ENCODE measurements around the gene ANKRD36C. TPM values are rescaled to one million over a fixed set of nuclear protein-coding genes. Genes with fewer than 3 reads are reported as not detected.
A peak's percentile ranks its signal among the peaks of the same experiment; 100 is the strongest.
"Not testable (repeated sequence)": the region's sequence is repeated elsewhere in the genome, so short reads cannot be mapped to it uniquely, and the experiment has no call there.

ANKRD36C gene
- total RNA-seq, 1 experiment from 2014 or later = 30.1 TPM

DNA sequence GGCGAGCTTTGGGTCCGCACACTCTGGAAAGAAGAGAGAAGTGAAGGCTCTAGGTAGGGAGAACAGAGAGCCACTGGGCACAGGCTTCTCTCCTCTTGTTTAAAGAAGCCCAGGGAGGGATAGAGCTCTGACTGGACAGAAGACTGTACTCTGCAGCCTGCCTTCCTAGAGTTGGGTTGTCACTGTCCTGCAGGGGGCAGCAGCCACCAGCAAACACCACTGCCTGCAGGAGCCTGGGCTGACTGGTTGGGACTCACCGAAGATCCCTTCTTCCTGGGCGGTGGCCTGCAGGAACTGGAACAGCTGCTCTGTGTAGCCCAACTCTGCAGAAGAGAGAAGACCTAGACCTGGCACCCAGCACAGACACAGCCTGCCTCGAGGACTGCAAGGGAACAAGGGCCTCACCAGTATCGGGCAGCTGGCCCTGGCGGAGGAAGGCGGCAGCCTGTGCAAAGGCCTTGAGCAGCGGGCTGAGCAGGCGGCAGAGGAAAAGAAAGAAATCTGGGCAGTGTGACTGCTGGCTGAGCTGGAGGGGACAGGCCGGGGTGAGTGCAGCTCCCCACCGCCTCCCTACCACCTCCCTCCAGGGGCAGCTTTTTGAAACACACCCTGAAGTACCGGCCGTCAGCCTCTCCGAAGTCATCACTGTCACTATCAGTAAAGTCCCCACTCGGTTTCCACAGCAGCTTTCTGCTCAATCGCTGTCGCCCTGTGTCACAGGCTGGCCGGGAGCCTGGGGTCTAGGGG is 31.2 kb upstream of the ANKRD36C start:
- intact Hi-C loops (cut with micrococcal nuclease; ENCODE audit: unreplicated experiment); H3K27me3 ChIP-seq (replicated peaks; ENCODE audit: insufficient read depth, low read depth, low read length, poor library complexity); H3K27ac ChIP-seq (ENCODE audit: low read depth, low read length, poor library complexity, severe bottlenecking); H3K4me3 ChIP-seq (ENCODE audit: low read depth, low read length, poor library complexity, severe bottlenecking); H3K4me1 ChIP-seq (ENCODE audit: insufficient read depth, low read length, poor library complexity, severe bottlenecking); H3K36me3 ChIP-seq (ENCODE audit: insufficient read depth, low read length, poor library complexity, severe bottlenecking); H3K9me3 ChIP-seq (ENCODE audit: low read depth, low read length, poor library complexity, severe bottlenecking); POLR2A ChIA-PET (ENCODE audit: low non-redundant PET); BruUV-seq (replicated peaks): not testable (repeated sequence)
- TF ChIP-seq, protein P1, sequence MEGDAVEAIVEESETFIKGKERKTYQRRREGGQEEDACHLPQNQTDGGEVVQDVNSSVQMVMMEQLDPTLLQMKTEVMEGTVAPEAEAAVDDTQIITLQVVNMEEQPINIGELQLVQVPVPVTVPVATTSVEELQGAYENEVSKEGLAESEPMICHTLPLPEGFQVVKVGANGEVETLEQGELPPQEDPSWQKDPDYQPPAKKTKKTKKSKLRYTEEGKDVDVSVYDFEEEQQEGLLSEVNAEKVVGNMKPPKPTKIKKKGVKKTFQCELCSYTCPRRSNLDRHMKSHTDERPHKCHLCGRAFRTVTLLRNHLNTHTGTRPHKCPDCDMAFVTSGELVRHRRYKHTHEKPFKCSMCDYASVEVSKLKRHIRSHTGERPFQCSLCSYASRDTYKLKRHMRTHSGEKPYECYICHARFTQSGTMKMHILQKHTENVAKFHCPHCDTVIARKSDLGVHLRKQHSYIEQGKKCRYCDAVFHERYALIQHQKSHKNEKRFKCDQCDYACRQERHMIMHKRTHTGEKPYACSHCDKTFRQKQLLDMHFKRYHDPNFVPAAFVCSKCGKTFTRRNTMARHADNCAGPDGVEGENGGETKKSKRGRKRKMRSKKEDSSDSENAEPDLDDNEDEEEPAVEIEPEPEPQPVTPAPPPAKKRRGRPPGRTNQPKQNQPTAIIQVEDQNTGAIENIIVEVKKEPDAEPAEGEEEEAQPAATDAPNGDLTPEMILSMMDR (conservative IDR thresholded peaks at IDR 0.05; ENCODE audit: low read depth, low read length) = peak; percentile 66
- DNase-seq (ENCODE audit: low spot score) = peak; percentile 82
- CTCF ChIA-PET = interaction anchor here (0.6 to 1.6 kb wide), 9 partner anchors 94 to 489 kb away, joined by 3 to 9 read pairs (median 4); partner anchors contain the start of genes ADRA2B and CIAO1

DNA sequence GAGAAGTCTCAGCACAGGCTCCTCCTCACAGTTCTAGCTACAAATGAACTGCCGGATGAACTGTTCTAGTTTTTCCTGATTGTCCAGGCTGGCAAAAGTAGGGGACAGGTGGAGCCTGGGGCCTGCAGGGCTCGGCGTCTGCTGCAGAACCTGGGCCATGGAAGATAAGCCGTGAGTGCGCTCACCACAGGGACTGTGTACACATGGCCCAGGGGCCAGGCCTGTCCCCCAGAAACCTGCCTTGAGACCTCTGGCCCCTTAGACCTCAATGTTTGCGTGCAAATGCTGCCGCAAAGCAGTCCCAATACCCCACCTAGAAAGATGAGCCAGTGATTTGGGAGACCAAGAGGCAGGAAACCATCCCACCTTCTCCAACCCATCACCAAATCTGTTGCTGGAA is 30.5 kb upstream of the ANKRD36C start:
- H3K9me3 ChIP-seq (ENCODE audit: low read depth, low read length, poor library complexity, severe bottlenecking); H3K4me3 ChIP-seq (ENCODE audit: low read depth, low read length, poor library complexity, severe bottlenecking); H3K27ac ChIP-seq (ENCODE audit: low read depth, low read length, poor library complexity, severe bottlenecking); intact Hi-C loops (cut with micrococcal nuclease; ENCODE audit: unreplicated experiment); DNase-seq (ENCODE audit: low spot score); POLR2A ChIA-PET (ENCODE audit: low non-redundant PET); H3K27me3 ChIP-seq (replicated peaks; ENCODE audit: insufficient read depth, low read depth, low read length, poor library complexity); BruUV-seq (replicated peaks); H3K4me1 ChIP-seq (ENCODE audit: insufficient read depth, low read length, poor library complexity, severe bottlenecking); H3K36me3 ChIP-seq (ENCODE audit: insufficient read depth, low read length, poor library complexity, severe bottlenecking): not testable (repeated sequence)
- CTCF ChIA-PET = interaction anchor here (0.6 to 1.6 kb wide), 8 partner anchors 94 to 490 kb away, joined by 3 to 9 read pairs (median 4); partner anchors contain the start of genes ADRA2B and CIAO1

DNA sequence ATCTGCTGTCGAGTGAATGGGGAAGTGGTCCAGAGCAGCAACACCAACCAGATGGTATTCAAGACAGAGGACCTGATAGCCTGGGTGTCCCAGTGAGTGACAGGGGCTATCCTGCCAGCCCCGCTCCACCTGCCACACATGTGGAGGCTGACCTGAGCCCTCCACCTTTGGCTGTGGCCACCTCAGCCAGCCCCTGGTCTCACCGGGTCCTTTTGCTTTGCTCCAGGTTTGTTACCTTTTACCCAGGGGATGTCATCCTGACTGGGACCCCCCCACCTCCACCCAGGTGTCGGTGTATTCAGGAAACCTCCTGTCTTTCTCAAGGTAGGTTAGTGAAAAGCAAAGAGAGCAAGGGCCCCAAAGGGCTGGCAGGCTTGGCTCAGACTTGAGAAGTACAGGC is 29.5 kb upstream of the ANKRD36C start:
- DNase-seq (ENCODE audit: low spot score); POLR2A ChIA-PET (ENCODE audit: low non-redundant PET); H3K27me3 ChIP-seq (replicated peaks; ENCODE audit: insufficient read depth, low read depth, low read length, poor library complexity); H3K4me3 ChIP-seq (ENCODE audit: low read depth, low read length, poor library complexity, severe bottlenecking); CTCF ChIA-PET; H3K9me3 ChIP-seq (ENCODE audit: low read depth, low read length, poor library complexity, severe bottlenecking); H3K4me1 ChIP-seq (ENCODE audit: insufficient read depth, low read length, poor library complexity, severe bottlenecking); H3K27ac ChIP-seq (ENCODE audit: low read depth, low read length, poor library complexity, severe bottlenecking); BruUV-seq (replicated peaks); H3K36me3 ChIP-seq (ENCODE audit: insufficient read depth, low read length, poor library complexity, severe bottlenecking); intact Hi-C loops (cut with micrococcal nuclease; ENCODE audit: unreplicated experiment): not testable (repeated sequence)

DNA sequence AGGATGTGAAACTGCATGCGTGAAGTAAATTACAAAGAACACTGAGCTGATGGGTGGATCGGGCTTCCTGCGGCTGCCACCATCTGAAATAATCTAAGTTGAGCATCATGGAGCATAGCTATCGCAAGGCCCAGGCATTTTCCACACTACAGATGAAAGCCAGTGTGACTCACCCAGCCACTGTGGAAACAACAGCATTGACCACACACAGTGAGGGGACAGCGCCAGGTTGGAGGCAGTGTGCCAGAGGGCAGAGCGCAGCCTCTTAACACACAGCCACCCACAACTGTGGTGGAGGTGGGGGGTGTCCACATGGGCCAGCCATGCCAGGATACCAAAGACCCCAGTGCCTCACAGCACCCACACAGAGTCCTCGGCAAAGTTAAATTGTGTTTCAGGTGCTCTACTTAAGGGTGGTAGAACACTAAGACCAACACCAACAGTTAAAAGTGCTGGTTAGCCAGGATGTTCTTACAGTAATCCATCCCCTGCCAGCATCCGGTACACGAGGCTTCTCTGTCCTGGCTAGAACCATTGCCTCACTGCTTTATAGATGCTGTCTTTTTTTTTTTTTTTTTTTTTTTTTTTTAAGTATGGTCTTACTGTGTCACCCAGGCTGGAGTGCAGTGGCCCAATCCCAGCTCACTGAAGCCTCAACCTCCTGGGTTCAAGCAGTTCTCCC is 28.4 kb upstream of the ANKRD36C start:
- H3K27me3 ChIP-seq (replicated peaks; ENCODE audit: insufficient read depth, low read depth, low read length, poor library complexity); H3K36me3 ChIP-seq (ENCODE audit: insufficient read depth, low read length, poor library complexity, severe bottlenecking); H3K4me1 ChIP-seq (ENCODE audit: insufficient read depth, low read length, poor library complexity, severe bottlenecking); CTCF ChIA-PET; H3K27ac ChIP-seq (ENCODE audit: low read depth, low read length, poor library complexity, severe bottlenecking); POLR2A ChIA-PET (ENCODE audit: low non-redundant PET); DNase-seq (ENCODE audit: low spot score); BruUV-seq (replicated peaks); H3K9me3 ChIP-seq (ENCODE audit: low read depth, low read length, poor library complexity, severe bottlenecking); H3K4me3 ChIP-seq (ENCODE audit: low read depth, low read length, poor library complexity, severe bottlenecking); intact Hi-C loops (cut with micrococcal nuclease; ENCODE audit: unreplicated experiment): not testable (repeated sequence)

DNA sequence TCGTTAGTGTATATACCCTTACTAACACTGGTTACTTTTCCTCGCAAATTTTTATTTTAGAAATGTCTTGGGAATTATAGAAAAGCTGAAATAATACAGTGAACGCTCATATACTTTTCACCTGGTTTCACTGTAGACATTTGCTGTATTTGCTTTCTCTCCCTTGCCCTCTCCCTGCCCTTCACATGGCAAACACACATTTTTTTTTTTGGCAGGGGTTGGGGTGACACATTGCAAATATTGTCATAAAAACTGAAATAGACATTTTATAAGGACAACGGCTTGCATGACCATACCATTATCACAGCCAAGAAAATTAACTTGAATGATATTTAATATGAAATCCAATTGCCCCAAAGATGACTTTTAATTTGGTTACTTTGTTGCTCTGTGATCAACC is 24.7 kb upstream of the ANKRD36C start:
- intact Hi-C loops (cut with micrococcal nuclease; ENCODE audit: unreplicated experiment); H3K36me3 ChIP-seq (ENCODE audit: insufficient read depth, low read length, poor library complexity, severe bottlenecking); H3K27me3 ChIP-seq (replicated peaks; ENCODE audit: insufficient read depth, low read depth, low read length, poor library complexity); CTCF ChIA-PET; DNase-seq (ENCODE audit: low spot score); POLR2A ChIA-PET (ENCODE audit: low non-redundant PET); BruUV-seq (replicated peaks); H3K4me1 ChIP-seq (ENCODE audit: insufficient read depth, low read length, poor library complexity, severe bottlenecking); H3K27ac ChIP-seq (ENCODE audit: low read depth, low read length, poor library complexity, severe bottlenecking); H3K4me3 ChIP-seq (ENCODE audit: low read depth, low read length, poor library complexity, severe bottlenecking); H3K9me3 ChIP-seq (ENCODE audit: low read depth, low read length, poor library complexity, severe bottlenecking): not testable (repeated sequence)
